H1 (cell line): ENCODE measurements around the gene UBE2O. TPM values are rescaled to one million over a fixed set of nuclear protein-coding genes. Genes with fewer than 3 reads are reported as not detected.
A peak's percentile ranks its signal among the peaks of the same experiment; 100 is the strongest.

Experiments used
- BCL11A ChIP-seq, 2 experiments: IDR thresholded peaks; one replicate each; pipeline ENCODE4 v1.6.1; 2011; ENCODE audit warnings: low read depth in 2 of 2, low read length in 2 of 2, mild to moderate bottlenecking in 2 of 2
- JUN ChIP-seq: IDR thresholded peaks from 2 replicates; pipeline ENCODE4 v1.6.1; 2011; ENCODE audit warnings: low read depth, mild to moderate bottlenecking, improper control_type of control experiment, low read length
- KDM1A ChIP-seq: fragments of 200-600, 300-600 bp; sonication (generic); IDR thresholded peaks from 2 replicates; pipeline ENCODE4 v1.7.1; 2016; ENCODE audit warnings: mild to moderate bottlenecking, low read length, borderline replicate concordance
- MAFK ChIP-seq: IDR thresholded peaks from 2 replicates; pipeline ENCODE4 v1.6.1; 2012; ENCODE audit warnings: low read depth, mild to moderate bottlenecking, improper control_type of control experiment, low read length
- NRF1 ChIP-seq: IDR thresholded peaks from 2 replicates; pipeline ENCODE4 v1.6.1; 2011; ENCODE audit warnings: mild to moderate bottlenecking, low read depth, low read length, improper control_type of control experiment
- POLR2AphosphoS5 ChIP-seq: IDR thresholded peaks from 2 replicates; pipeline ENCODE4 v1.6.1; 2011; ENCODE audit warnings: low read depth, low read length
- RXRA ChIP-seq: IDR thresholded peaks from 2 replicates; pipeline ENCODE4 v1.6.1; 2011; ENCODE audit warnings: low read depth, mild to moderate bottlenecking, low read length, moderate library complexity; ENCODE audit not compliant: insufficient read depth
- SAP30 ChIP-seq: fragments of 300-600 bp; sonication (generic); IDR thresholded peaks from 2 replicates; pipeline ENCODE4 v1.7.1; 2012; ENCODE audit warnings: low read length, moderate library complexity, mild to moderate bottlenecking, inconsistent platforms; ENCODE audit not compliant: insufficient read depth, insufficient replicate concordance
- SP2 ChIP-seq: IDR thresholded peaks from 2 replicates; pipeline ENCODE4 v1.6.1; 2012; ENCODE audit warnings: mild to moderate bottlenecking, low read length, inconsistent platforms
- TEAD4 ChIP-seq: IDR thresholded peaks from 2 replicates; pipeline ENCODE4 v1.6.1; 2012; ENCODE audit warnings: low read depth, low read length, inconsistent platforms, mixed read lengths
- polyA plus RNA-seq, 7 experiments: library from polyadenylated mRNA; depleted of rRNA in 3 of 7; stranded (reverse) in 5 of 7; unstranded in 2 of 7; fragments of >200 nt in 5 of 7; fragments of 200-250 nt in 2 of 7; gene quantifications; 1 replicate in 5 of 7; 2 replicates in 1 of 7; 4 replicates in 1 of 7; pipeline versions ENCODE4 v1.2.1 to v1.2.3, GENCODE V29; 2011 to 2013; ENCODE audit warnings: missing spikeins in 2 of 7, mixed read lengths in 2 of 7
- total RNA-seq: library from RNA; stranded (reverse); fragmentation: NEBNext Ultra II Directional; extraction: Animal tissue kit (Norgen Biotek cat#: 25700); gene quantifications from 2 replicates; pipeline ENCODE4 v1.2.1, GENCODE V29; 2021
- TF ChIP-seq, protein P1 (sequence below): fragments of 300-600 bp; sonication (generic); IDR thresholded peaks from 2 replicates; pipeline ENCODE4 v1.7.1; 2012; ENCODE audit warnings: low read length, moderate library complexity, mild to moderate bottlenecking, inconsistent platforms; ENCODE audit not compliant: insufficient replicate concordance

UBE2O gene
- total and polyA plus RNA-seq, 2 of the 8 experiments (the other 6 are each of a cell fraction or from before 2014, with no cell fraction given), result 24.4 to 63.0 TPM

DNA sequence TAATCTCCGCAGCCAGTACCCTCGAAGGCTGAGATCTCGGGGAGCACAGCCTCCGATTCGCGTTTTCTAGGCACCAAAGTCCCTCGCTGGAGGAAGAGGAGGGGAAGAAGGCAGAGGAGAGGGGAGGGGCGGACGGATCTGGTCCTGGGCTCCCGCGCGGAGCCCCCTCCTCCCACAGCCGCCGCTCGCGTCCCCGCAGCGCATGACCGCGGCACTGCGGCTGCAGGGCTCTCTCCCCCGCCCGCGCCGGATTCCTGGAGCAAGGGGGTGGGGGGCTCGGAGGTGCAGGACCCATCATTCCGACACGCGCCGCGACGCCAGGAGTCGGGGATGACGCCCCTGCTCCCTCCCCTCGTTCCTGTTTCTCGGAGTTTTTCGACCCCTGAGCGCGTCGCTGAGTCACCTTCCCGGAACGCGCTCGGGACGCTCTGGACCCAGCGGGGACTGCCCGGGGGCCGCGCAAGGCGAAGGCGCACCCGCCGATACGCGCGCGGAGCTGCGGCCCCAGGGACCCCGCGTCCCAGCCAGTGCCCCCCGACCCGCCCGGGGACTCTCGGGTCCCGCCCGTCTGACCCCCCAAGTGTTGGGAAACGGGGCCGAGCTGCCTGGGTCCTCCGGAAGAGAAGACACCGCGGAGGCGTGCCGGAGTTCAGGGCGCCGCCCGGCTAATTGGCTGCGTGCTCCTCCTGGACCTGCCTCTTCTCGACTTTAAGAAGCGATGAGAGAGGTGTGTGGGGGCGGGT lies 70.0 kb downstream of the UBE2O start (continued):
- TF ChIP-seq TEAD4, result peak; percentile 45; the same call in 1 of the 2 replicates
- no peak for TF ChIP-seq MAFK
- TF ChIP-seq RXRA, result no peak
- TF ChIP-seq KDM1A, result no peak
- no peak for TF ChIP-seq POLR2AphosphoS5
- no peak for TF ChIP-seq SAP30
- TF ChIP-seq JUN, result no peak
- TF ChIP-seq SP2, result no peak
- TF ChIP-seq NRF1, result no peak
- TF ChIP-seq BCL11A (IDR thresholded peaks at IDR 0.05; ENCODE audit: low read depth in 2 of 2, low read length in 2 of 2), result no peak
- TF ChIP-seq, protein P1, sequence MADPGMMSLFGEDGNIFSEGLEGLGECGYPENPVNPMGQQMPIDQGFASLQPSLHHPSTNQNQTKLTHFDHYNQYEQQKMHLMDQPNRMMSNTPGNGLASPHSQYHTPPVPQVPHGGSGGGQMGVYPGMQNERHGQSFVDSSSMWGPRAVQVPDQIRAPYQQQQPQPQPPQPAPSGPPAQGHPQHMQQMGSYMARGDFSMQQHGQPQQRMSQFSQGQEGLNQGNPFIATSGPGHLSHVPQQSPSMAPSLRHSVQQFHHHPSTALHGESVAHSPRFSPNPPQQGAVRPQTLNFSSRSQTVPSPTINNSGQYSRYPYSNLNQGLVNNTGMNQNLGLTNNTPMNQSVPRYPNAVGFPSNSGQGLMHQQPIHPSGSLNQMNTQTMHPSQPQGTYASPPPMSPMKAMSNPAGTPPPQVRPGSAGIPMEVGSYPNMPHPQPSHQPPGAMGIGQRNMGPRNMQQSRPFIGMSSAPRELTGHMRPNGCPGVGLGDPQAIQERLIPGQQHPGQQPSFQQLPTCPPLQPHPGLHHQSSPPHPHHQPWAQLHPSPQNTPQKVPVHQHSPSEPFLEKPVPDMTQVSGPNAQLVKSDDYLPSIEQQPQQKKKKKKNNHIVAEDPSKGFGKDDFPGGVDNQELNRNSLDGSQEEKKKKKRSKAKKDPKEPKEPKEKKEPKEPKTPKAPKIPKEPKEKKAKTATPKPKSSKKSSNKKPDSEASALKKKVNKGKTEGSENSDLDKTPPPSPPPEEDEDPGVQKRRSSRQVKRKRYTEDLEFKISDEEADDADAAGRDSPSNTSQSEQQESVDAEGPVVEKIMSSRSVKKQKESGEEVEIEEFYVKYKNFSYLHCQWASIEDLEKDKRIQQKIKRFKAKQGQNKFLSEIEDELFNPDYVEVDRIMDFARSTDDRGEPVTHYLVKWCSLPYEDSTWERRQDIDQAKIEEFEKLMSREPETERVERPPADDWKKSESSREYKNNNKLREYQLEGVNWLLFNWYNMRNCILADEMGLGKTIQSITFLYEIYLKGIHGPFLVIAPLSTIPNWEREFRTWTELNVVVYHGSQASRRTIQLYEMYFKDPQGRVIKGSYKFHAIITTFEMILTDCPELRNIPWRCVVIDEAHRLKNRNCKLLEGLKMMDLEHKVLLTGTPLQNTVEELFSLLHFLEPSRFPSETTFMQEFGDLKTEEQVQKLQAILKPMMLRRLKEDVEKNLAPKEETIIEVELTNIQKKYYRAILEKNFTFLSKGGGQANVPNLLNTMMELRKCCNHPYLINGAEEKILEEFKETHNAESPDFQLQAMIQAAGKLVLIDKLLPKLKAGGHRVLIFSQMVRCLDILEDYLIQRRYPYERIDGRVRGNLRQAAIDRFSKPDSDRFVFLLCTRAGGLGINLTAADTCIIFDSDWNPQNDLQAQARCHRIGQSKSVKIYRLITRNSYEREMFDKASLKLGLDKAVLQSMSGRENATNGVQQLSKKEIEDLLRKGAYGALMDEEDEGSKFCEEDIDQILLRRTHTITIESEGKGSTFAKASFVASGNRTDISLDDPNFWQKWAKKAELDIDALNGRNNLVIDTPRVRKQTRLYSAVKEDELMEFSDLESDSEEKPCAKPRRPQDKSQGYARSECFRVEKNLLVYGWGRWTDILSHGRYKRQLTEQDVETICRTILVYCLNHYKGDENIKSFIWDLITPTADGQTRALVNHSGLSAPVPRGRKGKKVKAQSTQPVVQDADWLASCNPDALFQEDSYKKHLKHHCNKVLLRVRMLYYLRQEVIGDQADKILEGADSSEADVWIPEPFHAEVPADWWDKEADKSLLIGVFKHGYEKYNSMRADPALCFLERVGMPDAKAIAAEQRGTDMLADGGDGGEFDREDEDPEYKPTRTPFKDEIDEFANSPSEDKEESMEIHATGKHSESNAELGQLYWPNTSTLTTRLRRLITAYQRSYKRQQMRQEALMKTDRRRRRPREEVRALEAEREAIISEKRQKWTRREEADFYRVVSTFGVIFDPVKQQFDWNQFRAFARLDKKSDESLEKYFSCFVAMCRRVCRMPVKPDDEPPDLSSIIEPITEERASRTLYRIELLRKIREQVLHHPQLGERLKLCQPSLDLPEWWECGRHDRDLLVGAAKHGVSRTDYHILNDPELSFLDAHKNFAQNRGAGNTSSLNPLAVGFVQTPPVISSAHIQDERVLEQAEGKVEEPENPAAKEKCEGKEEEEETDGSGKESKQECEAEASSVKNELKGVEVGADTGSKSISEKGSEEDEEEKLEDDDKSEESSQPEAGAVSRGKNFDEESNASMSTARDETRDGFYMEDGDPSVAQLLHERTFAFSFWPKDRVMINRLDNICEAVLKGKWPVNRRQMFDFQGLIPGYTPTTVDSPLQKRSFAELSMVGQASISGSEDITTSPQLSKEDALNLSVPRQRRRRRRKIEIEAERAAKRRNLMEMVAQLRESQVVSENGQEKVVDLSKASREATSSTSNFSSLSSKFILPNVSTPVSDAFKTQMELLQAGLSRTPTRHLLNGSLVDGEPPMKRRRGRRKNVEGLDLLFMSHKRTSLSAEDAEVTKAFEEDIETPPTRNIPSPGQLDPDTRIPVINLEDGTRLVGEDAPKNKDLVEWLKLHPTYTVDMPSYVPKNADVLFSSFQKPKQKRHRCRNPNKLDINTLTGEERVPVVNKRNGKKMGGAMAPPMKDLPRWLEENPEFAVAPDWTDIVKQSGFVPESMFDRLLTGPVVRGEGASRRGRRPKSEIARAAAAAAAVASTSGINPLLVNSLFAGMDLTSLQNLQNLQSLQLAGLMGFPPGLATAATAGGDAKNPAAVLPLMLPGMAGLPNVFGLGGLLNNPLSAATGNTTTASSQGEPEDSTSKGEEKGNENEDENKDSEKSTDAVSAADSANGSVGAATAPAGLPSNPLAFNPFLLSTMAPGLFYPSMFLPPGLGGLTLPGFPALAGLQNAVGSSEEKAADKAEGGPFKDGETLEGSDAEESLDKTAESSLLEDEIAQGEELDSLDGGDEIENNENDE, result no peak
